K562 (cell line): ENCODE data around the gene MAP3K2. TPM values are rescaled to one million over a fixed set of nuclear protein-coding genes. Genes with fewer than 3 reads are reported as not detected.

Source experiments
- ATF7 ChIP-seq: fragments of 450-650 bp; IDR thresholded peaks from 2 replicates; pipeline ENCODE4 v1.7.1; 2014; ENCODE audit warnings: mild to moderate bottlenecking, moderate library complexity
- BCOR ChIP-seq: fragments of 450-650 bp; IDR thresholded peaks from 2 replicates; pipeline ENCODE4 v1.6.1; 2016
- CHD1 ChIP-seq: fragments of 200-600 bp; sonication (generic); IDR thresholded peaks from one replicate; pipeline ENCODE4 v1.6.1; 2012; ENCODE audit warnings: mild to moderate bottlenecking, moderate library complexity, low read length, inconsistent platforms
- EGR1 ChIP-seq: fragments of 450-650 bp; conservative IDR thresholded peaks from 2 replicates; pipeline ENCODE4 v1.6.1; 2017; ENCODE audit warnings: mild to moderate bottlenecking
- ELF2 ChIP-seq: fragments of 250-450 bp; sonication (Bioruptor Pico); IDR thresholded peaks from 2 replicates; pipeline ENCODE4 v1.5.0; 2021; ENCODE audit warnings: mild to moderate bottlenecking
- GTF2E2 ChIP-seq: fragments of 200-800 bp; sonication (Bioruptor generic); IDR thresholded peaks from 2 replicates; pipeline ENCODE4 v1.6.1; 2016; ENCODE audit warnings: missing genetic modification characterization, missing compliant biosample characterization
- MYNN ChIP-seq, 2 experiments: sonication (generic); formaldehyde crosslinking in 1 of 2; IDR thresholded peaks; 2 replicates each; pipeline versions ENCODE4 v1.5.0 to v1.6.1; 2016 to 2020; ENCODE audit warnings: antibody characterized with exemption in 1 of 2, missing genetic modification reagents in 1 of 2
- NCOA4 ChIP-seq: fragments of 450-650 bp; IDR thresholded peaks from 2 replicates; pipeline ENCODE4 v1.6.1; 2018; ENCODE audit warnings: mild to moderate bottlenecking; ENCODE audit not compliant: partially characterized antibody
- PPARD ChIP-seq: fragments of 250-450 bp; sonication (Bioruptor Pico); IDR thresholded peaks from 2 replicates; pipeline ENCODE4 v1.8.0; 2022; ENCODE audit warnings: inconsistent platforms, mild to moderate bottlenecking, moderate library complexity
- RBFOX2 ChIP-seq: fragments of 200-400 bp; formaldehyde crosslinking; IDR thresholded peaks from 2 replicates; pipeline ENCODE4 v1.6.1; 2017; ENCODE audit warnings: low read depth, mild to moderate bottlenecking, low read length, moderate library complexity
- RHOXF2B ChIP-seq: fragments of 250-450 bp; sonication (Bioruptor Pico); conservative IDR thresholded peaks from 2 replicates; pipeline ENCODE4 v1.5.1; 2021
- SMAD4 ChIP-seq: fragments of 250-450 bp; sonication (Bioruptor Pico); conservative IDR thresholded peaks from 2 replicates; pipeline ENCODE4 v1.8.0; 2021; ENCODE audit warnings: inconsistent platforms, mild to moderate bottlenecking, moderate library complexity
- TGIF2 ChIP-seq: sonication (generic); formaldehyde crosslinking; IDR thresholded peaks from 2 replicates; pipeline ENCODE4 v1.8.1; 2022; ENCODE audit warnings: mild to moderate bottlenecking, missing genetic modification reagents, moderate library complexity
- ZKSCAN3 ChIP-seq: fragments of 250-450 bp; sonication (Bioruptor Pico); IDR thresholded peaks from 2 replicates; pipeline ENCODE4 v1.4.0; 2020
- ZNF253 ChIP-seq: fragments of 250-450 bp; sonication (Bioruptor Pico); conservative IDR thresholded peaks from 2 replicates; pipeline ENCODE4 v1.6.1; 2021; ENCODE audit warnings: mild to moderate bottlenecking
- polyA plus RNA-seq, 8 experiments: library from polyadenylated mRNA; depleted of rRNA in 4 of 8; stranded (reverse) in 5 of 8; unstranded in 3 of 8; fragments of >200 nt; fragmentation: Nextera tagmentation in 2 of 8; fragmentation: Illumina TruSeq in 1 of 8; extraction: Ambion mirVana in 2 of 8; extraction: Trizol in 1 of 8; gene quantifications; 2 replicates each; pipeline versions ENCODE4 v1.2.1 to v1.2.3, GENCODE V29; 2011 to 2014; ENCODE audit warnings: inconsistent platforms in 1 of 8, missing spikeins in 1 of 8
- total RNA-seq, 7 experiments: library from RNA; depleted of rRNA in 6 of 7; stranded (reverse); fragments of >200 nt in 6 of 7; fragmentation: Illumina TruSeq in 2 of 7; extraction: Trizol in 2 of 7; gene quantifications; 2 replicates each; pipeline versions ENCODE4 v1.2.1 to v1.2.3, GENCODE V29; 2011 to 2021; ENCODE audit warnings: low replicate concordance in 1 of 7
- TF ChIP-seq, protein P1 (sequence below): fragments of 200-800 bp; sonication (Bioruptor generic); IDR thresholded peaks from 2 replicates; pipeline ENCODE4 v1.6.1; 2017; ENCODE audit warnings: missing genetic modification characterization, missing compliant biosample characterization
- TF ChIP-seq, protein P2 (sequence below): sonication (generic); formaldehyde crosslinking; IDR thresholded peaks from 2 replicates; pipeline ENCODE4 v1.8.1; 2022; ENCODE audit warnings: missing genetic modification reagents

The MAP3K2 gene
- total and polyA plus RNA-seq, 9 of the 15 experiments (the other 6 are each of a cell fraction or from before 2014, with no cell fraction given), result 1.2 to 14.2 (median 5.7) TPM

DNA sequence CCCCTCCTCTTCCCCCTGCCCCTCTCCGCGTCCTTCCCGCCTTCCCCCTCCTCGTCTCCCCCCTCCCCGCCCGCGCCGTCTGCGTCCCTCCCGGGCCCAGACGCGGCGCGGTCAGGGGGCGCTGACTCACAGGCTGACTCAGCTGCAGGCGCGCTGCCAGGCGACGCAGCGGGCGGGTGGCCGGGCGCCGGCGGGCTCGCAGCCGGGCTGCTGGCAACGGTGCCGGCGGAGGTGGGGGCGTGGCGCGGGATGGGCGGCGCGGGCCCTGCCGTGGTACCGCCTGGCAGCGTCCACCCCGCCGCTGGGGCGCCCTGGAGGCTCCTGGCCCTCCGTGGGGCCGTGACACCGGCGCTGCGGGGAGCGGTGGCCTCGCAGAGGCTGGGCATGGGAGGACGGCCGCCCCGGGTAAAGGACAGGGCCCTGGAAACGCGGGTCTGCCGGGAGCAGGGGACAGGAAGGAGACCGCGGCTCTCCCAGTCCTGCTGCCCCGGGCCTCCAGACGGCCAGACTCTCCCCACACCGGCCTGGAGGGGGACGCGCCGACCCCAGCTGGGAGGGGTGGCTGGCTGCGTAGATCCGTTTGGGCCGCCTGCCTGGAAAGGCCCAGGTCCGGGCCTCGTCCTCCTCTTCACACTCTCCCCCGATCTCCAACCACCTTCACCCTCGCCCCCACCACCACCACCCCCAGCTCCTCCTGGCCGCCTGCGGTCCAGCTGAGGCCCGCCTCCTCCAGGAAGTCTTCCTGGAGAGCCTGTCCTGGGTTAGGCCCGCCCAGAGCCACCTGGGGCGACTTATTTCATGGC lies 20.4 kb upstream of the MAP3K2 start (continued):
- TF ChIP-seq, protein P1, sequence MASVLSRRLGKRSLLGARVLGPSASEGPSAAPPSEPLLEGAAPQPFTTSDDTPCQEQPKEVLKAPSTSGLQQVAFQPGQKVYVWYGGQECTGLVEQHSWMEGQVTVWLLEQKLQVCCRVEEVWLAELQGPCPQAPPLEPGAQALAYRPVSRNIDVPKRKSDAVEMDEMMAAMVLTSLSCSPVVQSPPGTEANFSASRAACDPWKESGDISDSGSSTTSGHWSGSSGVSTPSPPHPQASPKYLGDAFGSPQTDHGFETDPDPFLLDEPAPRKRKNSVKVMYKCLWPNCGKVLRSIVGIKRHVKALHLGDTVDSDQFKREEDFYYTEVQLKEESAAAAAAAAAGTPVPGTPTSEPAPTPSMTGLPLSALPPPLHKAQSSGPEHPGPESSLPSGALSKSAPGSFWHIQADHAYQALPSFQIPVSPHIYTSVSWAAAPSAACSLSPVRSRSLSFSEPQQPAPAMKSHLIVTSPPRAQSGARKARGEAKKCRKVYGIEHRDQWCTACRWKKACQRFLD, result peak; percentile 88
- TF ChIP-seq PPARD, result no peak
- TF ChIP-seq RHOXF2B, result no peak
- TF ChIP-seq ELF2 (CRISPR knock-in tag), result 0 out of 2 replicates have a peak, but pooled peaks have one; percentile 14
- TF ChIP-seq GTF2E2 (tag), result no peak
- peak; percentile 68 for TF ChIP-seq RBFOX2
- TF ChIP-seq, protein P2, sequence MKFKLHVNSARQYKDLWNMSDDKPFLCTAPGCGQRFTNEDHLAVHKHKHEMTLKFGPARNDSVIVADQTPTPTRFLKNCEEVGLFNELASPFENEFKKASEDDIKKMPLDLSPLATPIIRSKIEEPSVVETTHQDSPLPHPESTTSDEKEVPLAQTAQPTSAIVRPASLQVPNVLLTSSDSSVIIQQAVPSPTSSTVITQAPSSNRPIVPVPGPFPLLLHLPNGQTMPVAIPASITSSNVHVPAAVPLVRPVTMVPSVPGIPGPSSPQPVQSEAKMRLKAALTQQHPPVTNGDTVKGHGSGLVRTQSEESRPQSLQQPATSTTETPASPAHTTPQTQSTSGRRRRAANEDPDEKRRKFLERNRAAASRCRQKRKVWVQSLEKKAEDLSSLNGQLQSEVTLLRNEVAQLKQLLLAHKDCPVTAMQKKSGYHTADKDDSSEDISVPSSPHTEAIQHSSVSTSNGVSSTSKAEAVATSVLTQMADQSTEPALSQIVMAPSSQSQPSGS (CRISPR knock-in tag), result no peak
- no peak for TF ChIP-seq NCOA4
- TF ChIP-seq BCOR, result peak; percentile 98
- peak; percentile 99 for TF ChIP-seq SMAD4 (CRISPR knock-in tag)
- TF ChIP-seq ZNF253, result no peak
- no peak for TF ChIP-seq ZKSCAN3
- no peak for TF ChIP-seq CHD1
- peak; percentile 40 for TF ChIP-seq ATF7
- TF ChIP-seq TGIF2, result no peak
- peak; percentile 62; the same call in 1 of the 2 replicates for TF ChIP-seq MYNN (IDR thresholded peaks at IDR 0.05)
- TF ChIP-seq MYNN (CRISPR knock-in tag; IDR thresholded peaks at IDR 0.05), result no peak
- TF ChIP-seq EGR1, result peak; percentile 81
